Activated T-cell treated with anti-CD3 and anti-CD28 coated beads, Interleukin-2, amount 50 U/mL, for 24 hours (primary cell): ENCODE data around the gene C1QB.

Experiments
- DNase-seq: peaks from one replicate; pipeline ENCODE4 v3.0.0-alpha.2; 2020
- H3K27ac Mint-ChIP-seq: 2 replicates; pipeline ENCODE4 v1.8.0; 2020; ENCODE audit warnings: mild to moderate bottlenecking, mixed read lengths
- H3K27me3 Mint-ChIP-seq: 2 replicates; pipeline ENCODE4 v1.8.0; 2020; ENCODE audit warnings: mixed read lengths
- H3K36me3 Mint-ChIP-seq: 2 replicates; pipeline ENCODE4 v1.8.0; 2020; ENCODE audit warnings: low read depth, mixed read lengths
- H3K4me1 Mint-ChIP-seq: 2 replicates; pipeline ENCODE4 v1.8.0; 2020; ENCODE audit warnings: low read depth, mixed read lengths
- H3K4me3 Mint-ChIP-seq: 2 replicates; pipeline ENCODE4 v1.8.0; 2020; ENCODE audit warnings: mild to moderate bottlenecking, moderate library complexity, mixed read lengths
- H3K9me3 Mint-ChIP-seq: 2 replicates; pipeline ENCODE4 v1.8.0; 2020; ENCODE audit warnings: mixed read lengths

Gene C1QB

GRCh38 chr1:22641906-22642636, 11.0 kb upstream of the C1QB start:
- Mint-ChIP-seq H3K36me3 (no peaks in the 10 kb centered on the region), H3K27me3 (peaks cover 54% of the 10 kb centered on the region), H3K4me1 (no peaks in the 10 kb centered on the region), H3K9me3 (no peaks in the 10 kb centered on the region), H3K4me3 (no peak overlapping the region), H3K27ac (no peak overlapping the region)
- peak; percentile 82 for DNase-seq

GRCh38 chr1:22643381-22643780, 9.7 kb upstream of the C1QB start, which contains the start of gene C1QC:
Gene C1QC (plus strand): TSS chr1:22643633. CDS start chr1:22644024, 391 bp downstream.
- Mint-ChIP-seq H3K9me3 (no peaks in the 10 kb centered on the region), H3K4me1 (no peaks in the 10 kb centered on the region), H3K4me3 (no peak within 1 kb of the TSS), H3K27me3 (peaks cover 47% of the 10 kb centered on the region), H3K27ac (no peak within 1 kb of the TSS), H3K36me3 (no peaks in the 10 kb centered on the region)
- DNase-seq = no peak

GRCh38 chr1:22643928-22644327, 9.1 kb upstream of the C1QB start:
- Mint-ChIP-seq H3K9me3 (no peaks in the 10 kb centered on the region), H3K36me3 (no peaks in the 10 kb centered on the region), H3K4me3 (no peak overlapping the region), H3K27me3 (peaks cover 47% of the 10 kb centered on the region), H3K4me1 (no peaks in the 10 kb centered on the region), H3K27ac (no peak overlapping the region)
- DNase-seq = no peak

- Mint-ChIP-seq H3K27ac (no peak overlapping the region), H3K4me3 (no peak overlapping the region), H3K9me3 (no peaks in the 10 kb centered on the region), H3K4me1 (no peaks in the 10 kb centered on the region), H3K27me3 (peaks cover 35% of the 10 kb centered on the region), H3K36me3 (no peaks in the 10 kb centered on the region)
- DNase-seq = no peak
Observed at GRCh38 chr1:22645931-22646330, 7.1 kb upstream of the C1QB start.

GRCh38 chr1:22646384-22646783, 6.7 kb upstream of the C1QB start:
- Mint-ChIP-seq H3K27ac (no peak overlapping the region), H3K4me1 (no peaks in the 10 kb centered on the region), H3K27me3 (peaks cover 31% of the 10 kb centered on the region), H3K4me3 (no peak overlapping the region), H3K9me3 (no peaks in the 10 kb centered on the region), H3K36me3 (no peaks in the 10 kb centered on the region)
- DNase-seq = no peak

GRCh38 chr1:22650089-22650693, 2.8 kb upstream of the C1QB start:
- H3K27ac Mint-ChIP-seq = no peak overlapping the region
- H3K4me3 Mint-ChIP-seq = no peak overlapping the region
- no peak for DNase-seq
- H3K9me3 Mint-ChIP-seq = no peaks in the 10 kb centered on the region
- H3K4me1 Mint-ChIP-seq = no peaks in the 10 kb centered on the region
- H3K36me3 Mint-ChIP-seq = no peaks in the 10 kb centered on the region
- H3K27me3 Mint-ChIP-seq = peaks cover 19% of the 10 kb centered on the region

- no peaks in the 10 kb centered on the region for H3K9me3 Mint-ChIP-seq
- H3K27ac Mint-ChIP-seq = no peak overlapping the region
- no peaks in the 10 kb centered on the region for H3K4me1 Mint-ChIP-seq
- H3K4me3 Mint-ChIP-seq = no peak overlapping the region
- no peak for DNase-seq
- H3K36me3 Mint-ChIP-seq = no peaks in the 10 kb centered on the region
- peaks cover 26% of the 10 kb centered on the region for H3K27me3 Mint-ChIP-seq
Observed at GRCh38 chr1:22651941-22652856, 837 bp upstream of the C1QB start.

GRCh38 chr1:22654692-22655091, 1.7 kb downstream of the C1QB start:
- no peaks in the 10 kb centered on the region for H3K4me1 Mint-ChIP-seq
- no peaks in the 10 kb centered on the region for H3K9me3 Mint-ChIP-seq
- no peak overlapping the region for H3K4me3 Mint-ChIP-seq
- H3K27me3 Mint-ChIP-seq = peaks cover 30% of the 10 kb centered on the region
- no peak overlapping the region for H3K27ac Mint-ChIP-seq
- H3K36me3 Mint-ChIP-seq = no peaks in the 10 kb centered on the region
- DNase-seq = no peak

- Mint-ChIP-seq H3K27ac (no peak overlapping the region), H3K9me3 (no peaks in the 10 kb centered on the region), H3K27me3 (peaks cover 25% of the 10 kb centered on the region), H3K4me3 (no peak overlapping the region), H3K4me1 (no peaks in the 10 kb centered on the region), H3K36me3 (no peaks in the 10 kb centered on the region)
- DNase-seq = no peak
Observed at GRCh38 chr1:22658385-22659163, 5.5 kb downstream of the C1QB start.

GRCh38 chr1:22660716-22661241, 7.7 kb downstream of the C1QB start:
- Mint-ChIP-seq H3K27me3 (peaks cover 18% of the 10 kb centered on the region), H3K4me1 (no peaks in the 10 kb centered on the region)

GRCh38 chr1:22661880-22662279, 8.8 kb downstream of the C1QB start:
- Mint-ChIP-seq H3K4me3 (no peak overlapping the region), H3K36me3 (no peaks in the 10 kb centered on the region), H3K27me3 (peaks cover 10% of the 10 kb centered on the region), H3K27ac (no peak overlapping the region), H3K9me3 (no peaks in the 10 kb centered on the region), H3K4me1 (no peaks in the 10 kb centered on the region)
- DNase-seq = no peak

More at GRCh38 chr1:22660716-22661241, 7.7 kb downstream of the C1QB start:
- H3K27ac Mint-ChIP-seq = no peak overlapping the region
- DNase-seq = no peak
- no peaks in the 10 kb centered on the region for H3K36me3 Mint-ChIP-seq
- no peaks in the 10 kb centered on the region for H3K9me3 Mint-ChIP-seq
- no peak overlapping the region for H3K4me3 Mint-ChIP-seq

- no peak for DNase-seq
- H3K9me3 Mint-ChIP-seq = no peaks in the 10 kb centered on the region
- no peak overlapping the region for H3K4me3 Mint-ChIP-seq
- H3K36me3 Mint-ChIP-seq = no peaks in the 10 kb centered on the region
- H3K27me3 Mint-ChIP-seq = peaks cover 13% of the 10 kb centered on the region
- H3K27ac Mint-ChIP-seq = no peak overlapping the region
- H3K4me1 Mint-ChIP-seq = no peaks in the 10 kb centered on the region
Observed at GRCh38 chr1:22662318-22662717, 9.3 kb downstream of the C1QB start.

- Mint-ChIP-seq H3K36me3 (no peaks in the 10 kb centered on the region), H3K4me3 (no peak overlapping the region), H3K27me3 (peaks cover 19% of the 10 kb centered on the region), H3K27ac (no peak overlapping the region), H3K4me1 (no peaks in the 10 kb centered on the region), H3K9me3 (no peaks in the 10 kb centered on the region)
- DNase-seq = no peak
Observed at GRCh38 chr1:22662986-22663408, 10.0 kb downstream of the C1QB start.

GRCh38 chr1:22665752-22666151, 12.7 kb downstream of the C1QB start:
- no peaks in the 10 kb centered on the region for H3K9me3 Mint-ChIP-seq
- H3K27me3 Mint-ChIP-seq = peaks cover 32% of the 10 kb centered on the region
- H3K27ac Mint-ChIP-seq = no peak overlapping the region
- no peaks in the 10 kb centered on the region for H3K4me1 Mint-ChIP-seq
- H3K4me3 Mint-ChIP-seq = no peak overlapping the region
- no peaks in the 10 kb centered on the region for H3K36me3 Mint-ChIP-seq
- no peak for DNase-seq
